GM19324 (cell line): ENCODE measurements around the gene DIP2C.
"Not testable (repeated sequence)": the region's sequence is repeated elsewhere in the genome, so short reads cannot be mapped to it uniquely, and the experiment has no call there.

Source experiments
- ATAC-seq: cut with Tn5 transposase; IDR thresholded peaks from one replicate; pipeline ENCODE4 v1.9.1; 2021; ENCODE audit warnings: mild to moderate bottlenecking, moderate library complexity; ENCODE audit not compliant: unreplicated experiment, low FRiP score

DIP2C gene

GRCh38 chr10:413662-414071 is 275.8 kb downstream of the DIP2C start:
- no peak for ATAC-seq

- no peak for ATAC-seq
Measured at GRCh38 chr10:412109-412508, 277.4 kb downstream of the DIP2C start.

- ATAC-seq, result no peak
Measured at GRCh38 chr10:411603-412002, 277.9 kb downstream of the DIP2C start.

DNA sequence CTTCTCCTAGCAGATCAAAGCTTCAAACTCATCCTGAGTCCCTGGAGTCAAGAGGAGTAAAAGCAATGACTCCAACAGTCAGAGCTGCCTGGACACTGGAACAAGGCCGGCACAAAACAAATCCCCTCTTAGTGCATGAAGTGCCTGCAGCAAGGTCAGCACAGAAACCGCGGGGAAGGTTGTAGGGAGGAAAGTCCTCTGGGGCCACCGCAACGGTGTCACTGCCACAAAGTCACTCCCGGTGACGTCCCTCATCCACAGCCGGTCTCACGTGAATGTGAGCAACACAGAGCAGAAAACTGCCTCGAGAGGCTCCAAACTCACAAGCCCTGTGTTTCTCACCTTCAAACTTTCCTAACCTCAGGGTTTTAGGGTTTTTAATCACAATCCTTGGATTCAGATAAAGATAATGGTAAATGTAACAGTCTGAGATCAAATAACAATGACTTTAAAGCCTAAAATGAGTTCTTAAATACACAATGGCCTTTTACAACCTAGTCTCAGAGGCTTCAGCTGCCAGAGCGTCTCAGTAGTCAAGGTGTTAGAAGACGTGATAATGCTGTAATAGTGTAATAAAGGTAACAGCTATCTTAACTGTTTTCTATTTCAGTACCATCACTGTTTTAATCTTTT is 279.9 kb downstream of the DIP2C start:
- ATAC-seq, result no peak

DNA sequence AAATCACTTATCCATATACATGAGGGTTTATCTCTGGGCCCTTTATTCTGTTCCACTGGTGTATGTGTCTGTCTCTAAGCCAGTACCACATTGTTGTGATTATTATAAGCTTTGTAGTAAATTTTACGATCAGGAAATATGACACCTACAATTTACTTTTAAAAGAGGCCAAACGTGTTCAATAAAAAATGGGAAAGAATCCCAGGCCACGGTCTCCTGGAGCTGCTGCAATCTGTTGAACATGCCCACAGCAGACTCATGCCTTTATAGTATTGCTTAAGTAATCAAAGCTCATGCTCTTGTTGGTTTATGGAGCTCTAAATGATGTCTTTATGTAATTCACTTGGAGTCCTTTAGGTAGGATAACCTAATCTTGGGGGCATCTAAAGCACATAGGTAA is 281.2 kb downstream of the DIP2C start:
- ATAC-seq, result no peak

DNA sequence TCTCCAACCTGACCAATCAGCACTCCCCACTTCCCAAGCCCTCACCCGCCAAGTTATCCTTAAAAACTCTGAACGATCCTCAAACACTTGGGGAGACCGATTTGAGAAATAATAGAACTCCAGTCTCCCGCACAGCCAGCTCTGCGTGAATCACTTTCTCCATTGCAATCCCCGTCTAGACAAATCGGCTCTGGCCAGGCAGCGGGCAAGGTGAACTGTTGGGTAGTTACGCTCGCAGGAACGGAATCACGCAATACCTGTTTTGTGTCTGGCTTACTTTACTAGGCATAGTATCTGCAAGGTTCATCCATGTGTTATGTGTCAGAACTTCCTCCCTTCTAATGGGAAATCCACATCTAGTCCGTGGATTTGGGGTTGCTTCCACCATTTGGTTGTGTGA is 282.5 kb downstream of the DIP2C start:
- ATAC-seq, result no peak

- no peak for ATAC-seq
Measured at GRCh38 chr10:405648-406047, 283.8 kb downstream of the DIP2C start.

- ATAC-seq, result no peak
Measured at GRCh38 chr10:404991-405390, 284.5 kb downstream of the DIP2C start.

DNA sequence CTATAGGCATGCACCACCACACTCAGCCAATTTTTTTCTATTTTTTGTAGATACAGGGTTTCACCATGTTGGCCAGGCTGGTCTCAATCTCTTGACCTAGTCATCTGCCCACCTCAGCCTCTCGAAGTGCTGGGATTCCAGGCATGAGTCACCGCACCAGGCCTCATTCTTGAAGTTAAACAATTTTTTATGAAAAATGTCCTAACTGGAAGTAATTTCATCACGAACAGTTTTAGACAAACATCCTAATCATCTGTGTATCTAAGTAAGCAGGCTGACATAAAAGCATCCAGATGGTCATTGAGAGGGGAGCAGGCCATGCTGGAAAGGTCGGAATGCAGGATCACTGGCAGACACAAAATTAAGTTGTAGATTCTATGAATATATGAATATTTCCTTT is 285.1 kb downstream of the DIP2C start:
- ATAC-seq, result no peak

DNA sequence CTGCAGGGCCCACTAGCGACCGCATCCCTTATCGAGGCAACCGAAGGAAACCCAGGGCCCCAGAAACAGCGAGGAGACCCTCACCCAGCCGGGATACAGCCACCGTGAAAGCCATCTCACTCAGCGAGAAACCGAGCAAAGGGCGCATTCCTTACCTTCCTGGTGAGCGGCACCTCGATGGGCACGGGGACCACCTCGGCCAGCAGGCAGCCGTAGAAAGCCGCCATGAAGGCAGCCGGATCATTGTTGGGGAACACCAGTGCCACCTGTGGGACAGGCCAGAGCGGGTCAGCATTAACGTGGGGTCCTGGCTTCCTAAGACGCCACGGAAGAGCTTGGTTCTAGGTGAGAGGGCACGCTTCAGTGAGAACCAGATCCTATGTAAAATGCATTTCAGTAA is 290.5 kb downstream of the DIP2C start:
- ATAC-seq, result no peak

DNA sequence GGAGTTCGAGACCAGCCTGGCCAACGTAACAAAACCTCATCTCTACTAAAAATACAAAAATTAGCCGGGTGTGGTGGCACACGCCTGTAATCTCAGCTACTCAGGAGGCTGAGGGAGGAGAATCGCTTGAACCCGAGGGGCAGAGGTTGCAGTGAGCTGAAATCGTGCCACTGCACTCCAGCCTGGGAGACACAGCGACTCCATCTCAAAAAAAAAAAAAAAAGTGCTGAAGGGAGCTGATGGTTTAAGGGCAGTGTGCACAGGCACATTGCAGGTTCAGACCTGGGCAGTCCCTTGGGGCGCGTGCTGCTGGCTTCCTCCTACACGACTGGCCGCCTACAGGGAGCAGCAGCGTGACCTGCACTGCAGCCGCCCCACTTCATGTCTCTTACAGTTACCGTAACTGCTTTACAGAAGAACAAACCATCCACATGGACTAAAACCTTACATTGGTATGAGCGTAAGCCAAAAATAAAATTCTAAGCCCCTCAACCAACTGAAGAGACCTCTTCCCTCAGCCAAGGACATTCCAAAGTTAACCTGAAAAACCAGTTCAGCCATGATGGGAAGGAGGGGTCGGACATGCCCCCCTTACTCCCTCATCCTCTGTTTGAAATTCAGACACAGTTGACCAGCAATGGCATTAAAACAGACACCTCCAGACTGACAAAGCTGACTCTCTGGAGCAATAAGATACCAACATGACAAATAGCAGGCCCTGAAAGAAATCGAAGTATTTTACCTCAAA is 292.0 kb downstream of the DIP2C start:
- no peak for ATAC-seq

DNA sequence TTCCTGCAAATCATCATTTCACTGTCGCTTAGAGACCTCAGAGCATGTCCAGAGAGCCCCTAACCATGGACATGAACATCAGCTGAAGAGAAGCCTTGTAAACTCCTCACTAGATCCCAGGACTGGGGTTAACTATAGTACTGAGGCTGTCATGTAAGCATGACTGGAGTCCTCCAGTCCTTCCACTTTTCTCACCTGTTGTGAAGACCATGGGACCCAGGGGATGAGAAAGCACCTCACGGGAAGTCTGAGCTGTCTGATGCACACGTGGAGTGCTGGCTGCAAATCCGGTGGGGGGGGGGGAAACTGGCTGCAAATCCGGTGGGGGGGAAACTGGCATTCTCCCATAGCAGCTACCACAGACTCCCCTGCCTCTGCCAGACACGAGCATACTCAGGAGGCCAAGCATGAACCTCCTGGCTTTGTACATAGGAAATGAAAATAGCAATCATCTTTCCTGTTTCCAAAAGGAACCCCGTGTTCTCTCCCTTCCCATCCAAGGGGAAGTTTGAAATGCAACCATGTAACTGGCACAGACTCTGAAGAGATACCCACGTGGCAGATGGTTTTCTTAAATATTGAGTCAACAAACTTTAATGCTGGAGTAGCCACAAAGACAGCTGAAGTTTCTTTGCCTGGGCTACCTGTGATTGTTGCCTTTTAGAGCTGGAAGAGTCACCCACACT is 292.8 kb downstream of the DIP2C start:
- ATAC-seq, result no peak

DNA sequence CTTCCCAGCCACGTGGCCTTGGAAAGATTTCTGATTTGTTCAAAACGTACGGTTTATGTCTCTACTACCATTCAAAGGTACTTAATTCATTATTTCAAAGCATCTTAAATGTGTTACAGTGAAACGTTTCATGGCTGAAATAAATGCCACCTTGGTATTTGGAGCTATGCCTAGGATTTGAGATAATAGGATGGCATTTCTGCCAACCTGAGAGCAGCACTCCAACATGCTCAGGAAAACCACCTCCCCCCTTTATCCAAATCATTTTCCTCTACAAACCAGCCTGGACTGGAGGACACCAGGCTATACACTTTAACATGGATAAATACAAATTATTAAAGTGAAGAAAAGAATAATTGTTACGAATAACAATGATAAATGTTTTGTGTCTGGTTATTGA is 293.4 kb downstream of the DIP2C start:
- no peak for ATAC-seq

DNA sequence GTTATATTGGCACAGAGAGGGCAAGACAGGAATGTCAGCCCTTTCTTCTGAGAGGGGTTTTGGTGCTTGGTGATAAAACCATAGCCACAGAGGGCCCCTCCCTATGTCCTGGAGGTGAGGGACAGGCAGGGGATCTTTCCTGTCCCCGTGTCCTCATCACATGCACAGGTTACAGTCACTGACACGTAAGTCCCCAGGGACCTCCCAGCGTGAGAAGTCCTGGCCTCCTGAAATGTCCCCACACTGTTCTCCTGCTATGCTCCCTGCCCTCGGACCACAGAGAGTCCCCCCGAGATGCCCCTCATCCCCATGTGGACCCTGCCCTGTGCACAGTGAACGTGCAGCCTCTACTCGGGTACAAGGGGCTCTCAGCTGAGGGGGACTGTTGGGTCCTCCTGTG is 293.8 kb downstream of the DIP2C start:
- ATAC-seq, result no peak

DNA sequence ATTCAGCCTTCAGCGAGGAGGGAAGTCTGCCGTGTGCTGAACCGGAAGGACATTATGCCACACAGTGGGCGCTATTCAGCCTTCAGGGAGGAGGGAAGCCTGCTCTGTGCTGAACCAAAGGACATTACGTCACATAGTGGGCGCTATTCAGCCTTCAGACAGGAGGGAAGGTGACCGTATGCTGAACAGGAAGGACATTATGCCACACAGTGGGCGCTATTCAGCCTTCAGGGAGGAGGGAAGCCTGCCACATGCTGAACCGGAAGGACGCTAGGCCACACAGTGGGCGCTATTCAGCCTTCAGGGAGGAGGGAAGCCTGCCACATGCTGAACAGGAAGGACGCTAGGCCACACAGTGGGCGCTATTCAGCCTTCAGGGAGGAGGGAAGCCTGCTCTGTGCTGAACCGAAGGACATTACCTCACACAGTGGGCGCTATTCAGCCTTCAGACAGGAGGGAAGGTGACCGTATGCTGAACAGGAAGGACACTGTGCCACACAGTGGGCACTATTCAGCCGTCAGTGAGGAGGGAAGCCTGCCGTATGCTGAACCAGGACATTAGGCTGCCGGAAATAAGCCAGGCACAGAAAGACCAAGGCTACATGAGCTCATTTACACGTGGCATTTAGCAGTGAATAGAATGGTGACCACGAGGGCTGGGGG is 294.9 kb downstream of the DIP2C start:
- ATAC-seq, result not testable (repeated sequence)

DNA sequence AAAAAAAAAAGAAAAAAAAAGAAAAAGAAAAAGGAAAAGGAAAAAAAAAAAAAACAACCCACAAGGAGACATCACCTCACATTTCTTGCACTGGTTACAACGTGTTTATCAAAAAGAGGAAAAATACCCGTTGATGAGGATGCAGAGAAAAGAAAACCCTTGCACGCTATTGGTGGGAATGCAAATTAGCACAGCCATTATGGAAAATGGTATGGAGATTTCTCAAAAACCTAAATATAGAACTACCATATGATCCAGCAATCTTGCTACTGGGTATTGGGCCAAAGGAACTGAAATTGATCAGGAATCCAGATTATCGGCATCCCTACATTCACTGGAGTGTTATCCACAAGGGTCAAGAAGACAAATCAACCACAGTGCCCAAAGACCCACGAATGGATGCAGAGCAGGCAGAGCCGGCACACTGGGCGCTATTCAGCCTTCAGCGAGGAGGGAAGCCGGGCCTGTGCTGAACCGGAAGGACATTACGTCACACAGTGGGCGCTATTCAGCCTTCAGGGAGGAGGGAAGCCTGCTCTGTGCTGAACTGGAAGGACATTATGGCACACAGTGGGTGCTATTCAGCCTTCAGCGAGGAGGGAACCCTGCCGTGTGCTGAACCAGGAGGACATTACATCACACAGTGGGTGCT is 295.6 kb downstream of the DIP2C start:
- ATAC-seq, result no peak

- no peak for ATAC-seq
Measured at GRCh38 chr10:393106-393745, 296.2 kb downstream of the DIP2C start.

DNA sequence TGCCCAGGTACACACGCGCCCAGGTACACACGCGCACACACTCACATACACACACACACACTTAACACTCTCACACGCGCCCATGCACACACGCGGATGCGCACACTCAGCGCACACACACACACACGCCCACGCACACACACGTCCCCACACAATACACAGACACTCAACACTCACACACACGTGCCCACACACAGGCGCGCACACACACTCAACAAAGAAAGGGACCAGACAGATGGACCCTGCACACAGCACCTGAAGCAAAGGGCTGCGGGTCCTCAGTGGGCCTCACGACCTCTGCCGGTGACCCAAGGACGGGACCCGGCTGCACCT is 296.8 kb downstream of the DIP2C start:
- ATAC-seq, result no peak

DNA sequence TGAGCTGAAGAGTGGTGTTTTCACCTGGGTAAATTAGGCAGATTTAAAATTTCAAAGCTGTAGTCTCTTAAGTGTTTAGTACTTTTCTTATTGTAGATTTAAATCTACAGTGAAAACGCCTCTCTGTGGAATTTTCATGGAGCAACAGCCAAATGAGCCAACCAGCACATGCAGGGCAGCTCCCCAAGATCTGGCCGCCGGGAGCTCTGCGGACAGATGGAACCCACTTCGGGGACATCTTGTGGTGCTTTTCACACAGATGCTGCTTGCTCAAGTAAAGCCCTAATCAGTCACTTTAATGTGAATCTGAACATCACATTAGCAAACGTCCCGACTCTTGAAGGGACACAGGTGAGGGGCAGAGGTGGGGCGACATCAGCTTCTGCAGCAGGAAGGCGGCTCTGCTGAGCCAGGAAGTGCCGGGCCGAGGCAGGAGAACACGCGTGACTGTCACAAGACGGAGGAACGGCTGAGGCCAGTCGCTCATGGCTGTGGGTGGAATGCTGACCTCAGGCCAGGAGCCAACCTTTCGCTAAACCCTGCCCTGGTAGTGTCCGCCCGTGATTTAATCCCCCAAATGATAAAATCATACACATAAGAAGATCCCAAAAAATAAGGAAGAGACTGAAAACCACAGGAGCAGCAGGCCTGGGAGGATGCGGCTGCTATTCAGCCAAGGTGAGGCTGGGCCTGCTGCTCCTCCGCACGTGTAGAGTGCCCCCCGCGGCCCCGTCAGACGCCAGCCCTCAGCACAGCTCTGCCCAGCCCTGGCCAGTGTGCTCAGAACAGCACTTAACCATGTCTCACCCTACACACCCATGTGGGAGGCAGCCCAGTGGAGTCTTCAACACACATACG is 297.4 kb downstream of the DIP2C start:
- no peak for ATAC-seq

- no peak for ATAC-seq
Measured at GRCh38 chr10:391305-391704, 298.2 kb downstream of the DIP2C start.
